ENCODE data around the gene RALGPS1. TPM values are rescaled to one million over a fixed set of nuclear protein-coding genes. Genes with fewer than 3 reads are reported as not detected.

Gene RALGPS1
- total RNA-seq, 5 donors from 2014 or later (not counting 1 experiment from before 2014, with no cell fraction given): 7.3 to 13.9 (median 9.4) TPM

- H3K4me3 ChIP-seq (ENCODE audit: control insufficient read depth in 1 of 2, extremely low read depth in 1 of 2, low read length in 1 of 2): no peak overlapping the region
- peaks cover 2 to 3% of the 10 kb centered on the region in 2 experiments for H3K27me3 ChIP-seq (replicated peaks in 1 of 2; ENCODE audit: control insufficient read depth in 2 of 2, extremely low read depth in 1 of 2, insufficient read depth in 2 of 2, low read length in 1 of 2)
- CTCF ChIA-PET: no interaction called here
- no peak overlapping the region for H3K27ac ChIP-seq (ENCODE audit: low read length)
- WGBS (ENCODE audit: insufficient coverage): 95% methylated on average over 3 of the region's 8 CpGs
- ATAC-seq (replicated peaks in 1 of 4): no peak
- H3K9me3 Mint-ChIP-seq: no peaks in the 10 kb centered on the region
- peaks cover 19% of the 10 kb centered on the region for H3K36me3 Mint-ChIP-seq
- H3K27me3 Mint-ChIP-seq: peaks cover 0 to 30% of the 10 kb centered on the region in 2 donors
- no peak overlapping the region for H3K4me3 Mint-ChIP-seq
- no peak overlapping the region for H3K27ac Mint-ChIP-seq
- H3K9me3 ChIP-seq: no peaks in the 10 kb centered on the region
- DNase-seq: no peak
- H3K4me1 Mint-ChIP-seq: peaks cover 8 to 17% (median 10%) of the 10 kb centered on the region in 3 donors
- POLR2A ChIA-PET: no interaction called here
- H3K36me3 ChIP-seq (ENCODE audit: control insufficient read depth in 2 of 2, extremely low read depth in 1 of 2, insufficient read depth in 1 of 2, low read length in 1 of 2): no peaks in the 10 kb centered on the region
- H3K4me1 ChIP-seq (ENCODE audit: control insufficient read depth in 1 of 2, extremely low read depth in 1 of 2, insufficient read depth in 2 of 2, low read length in 2 of 2): peaks cover 0 to under 1% of the 10 kb centered on the region in 2 experiments
Observed at GRCh38 chr9:126975327-126976220, 61.0 kb downstream of the RALGPS1 start.

DNA sequence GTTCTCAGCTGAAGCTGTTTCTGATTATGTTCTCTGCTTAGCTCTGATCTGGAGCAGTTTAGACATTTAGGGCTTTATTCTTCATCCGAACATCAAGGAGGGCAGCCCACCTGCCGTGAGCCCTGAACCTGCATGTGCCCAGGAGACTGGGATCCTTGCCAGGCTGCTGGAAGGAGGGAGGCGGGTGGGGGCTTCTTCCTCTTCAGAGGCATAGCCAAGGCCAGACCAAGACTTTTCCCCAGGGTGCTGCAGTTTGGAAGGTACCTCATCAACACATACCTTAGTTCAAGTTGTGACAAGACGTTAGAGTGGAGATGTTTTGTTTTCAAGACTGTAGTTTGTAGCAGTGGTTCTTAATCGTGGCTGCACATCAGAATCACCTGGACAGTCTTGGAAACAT lies 64.9 kb downstream of the RALGPS1 start:
- no CpG with 5 or more reads among the region's 5 CpGs for WGBS (ENCODE audit: insufficient coverage)
- H3K27ac ChIP-seq (ENCODE audit: low read length): no peak overlapping the region
- DNase-seq (no peak), ATAC-seq (replicated peaks in 1 of 4) (no peak)
- peaks cover 22% of the 10 kb centered on the region for H3K36me3 Mint-ChIP-seq
- peaks cover 0 to 8% (median 5%) of the 10 kb centered on the region in 3 donors for H3K9me3 Mint-ChIP-seq
- H3K36me3 ChIP-seq (ENCODE audit: control insufficient read depth in 2 of 2, extremely low read depth in 1 of 2, insufficient read depth in 1 of 2, low read length in 1 of 2): no peaks in the 10 kb centered on the region
- H3K4me1 Mint-ChIP-seq: peaks cover 23 to 34% (median 32%) of the 10 kb centered on the region in 3 donors
- no peak overlapping the region for H3K27ac Mint-ChIP-seq
- ChIA-PET POLR2A (interaction anchor here (0.5 to 0.6 kb wide), 2 partner anchors 1166 to 1942 kb away, joined by 3 read pairs; no protein-coding TSS in a partner anchor), CTCF (no interaction called here)
- peaks cover 0 to 9% of the 10 kb centered on the region in 2 experiments for H3K27me3 ChIP-seq (replicated peaks in 1 of 2; ENCODE audit: control insufficient read depth in 2 of 2, extremely low read depth in 1 of 2, insufficient read depth in 2 of 2, low read length in 1 of 2)
- H3K27me3 Mint-ChIP-seq: peaks cover 20 to 49% of the 10 kb centered on the region in 2 donors
- H3K4me3 ChIP-seq (ENCODE audit: control insufficient read depth in 1 of 2, extremely low read depth in 1 of 2, low read length in 1 of 2): no peak overlapping the region
- H3K4me1 ChIP-seq (ENCODE audit: control insufficient read depth in 1 of 2, extremely low read depth in 1 of 2, insufficient read depth in 2 of 2, low read length in 2 of 2): peaks cover 0 to 21% of the 10 kb centered on the region in 2 experiments
- H3K9me3 ChIP-seq: no peaks in the 10 kb centered on the region
- H3K4me3 Mint-ChIP-seq: no peak overlapping the region

- ATAC-seq (replicated peaks in 1 of 4): no peak
- POLR2A ChIA-PET: no interaction called here
- Histone ChIP-seq H3K4me1 (ENCODE audit: control insufficient read depth in 1 of 2, extremely low read depth in 1 of 2, insufficient read depth in 2 of 2, low read length in 2 of 2) (peaks cover 4 to 28% of the 10 kb centered on the region in 2 experiments), H3K36me3 (ENCODE audit: control insufficient read depth in 2 of 2, extremely low read depth in 1 of 2, insufficient read depth in 1 of 2, low read length in 1 of 2) (no peaks in the 10 kb centered on the region), H3K4me3 (ENCODE audit: control insufficient read depth in 1 of 2, extremely low read depth in 1 of 2, low read length in 1 of 2) (no peak overlapping the region), H3K27me3 (replicated peaks in 1 of 2; ENCODE audit: control insufficient read depth in 2 of 2, extremely low read depth in 1 of 2, insufficient read depth in 2 of 2, low read length in 1 of 2) (peaks cover 0 to 13% of the 10 kb centered on the region in 2 experiments), H3K9me3 (no peaks in the 10 kb centered on the region), H3K27ac (ENCODE audit: low read length) (no peak overlapping the region)
- Mint-ChIP-seq H3K9me3 (peaks cover 0 to 8% (median 5%) of the 10 kb centered on the region in 3 donors), H3K4me1 (peaks cover 31 to 42% (median 40%) of the 10 kb centered on the region in 3 donors), H3K36me3 (peaks cover 22% of the 10 kb centered on the region), H3K27me3 (peaks cover 22 to 49% of the 10 kb centered on the region in 2 donors), H3K4me3 (no peak overlapping the region), H3K27ac (no peak overlapping the region)
- no peak for DNase-seq
- CTCF ChIA-PET: interaction anchor here in 1 of 2 donors (0.6 kb wide), 1 partner anchor 16 kb away, joined by 5 read pairs; no protein-coding TSS in a partner anchor
Observed at GRCh38 chr9:126980231-126980630, 65.6 kb downstream of the RALGPS1 start.

DNA sequence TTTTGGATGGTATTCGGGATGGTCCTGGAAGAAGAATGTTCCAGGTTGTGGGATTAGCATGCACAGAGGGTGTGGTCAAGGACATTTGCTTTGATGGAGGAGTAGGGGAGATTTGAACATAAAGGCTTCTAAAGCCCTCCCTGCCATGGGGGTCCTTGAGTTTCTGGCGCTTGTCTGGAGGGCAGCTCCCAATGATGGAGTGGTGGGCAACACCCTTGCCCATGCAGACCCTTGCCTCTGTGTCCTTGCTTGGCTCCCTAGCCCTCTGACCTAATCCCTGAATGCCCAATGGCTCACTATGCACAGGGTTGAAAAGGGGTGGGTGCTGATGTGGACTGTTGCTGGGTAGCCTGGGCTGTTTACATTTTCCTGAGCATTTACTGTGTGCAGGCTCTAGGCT lies 66.6 kb downstream of the RALGPS1 start:
- peaks cover 38 to 50% (median 47%) of the 10 kb centered on the region in 3 donors for H3K4me1 Mint-ChIP-seq
- peaks cover 20% of the 10 kb centered on the region for H3K36me3 Mint-ChIP-seq
- peaks cover 12 to 36% of the 10 kb centered on the region in 2 experiments for H3K4me1 ChIP-seq (ENCODE audit: control insufficient read depth in 1 of 2, extremely low read depth in 1 of 2, insufficient read depth in 2 of 2, low read length in 2 of 2)
- no peak overlapping the region for H3K27ac Mint-ChIP-seq
- ChIA-PET POLR2A (interaction anchor here in 1 of 2 donors (0.6 kb wide), 1 partner anchor 101 kb away, joined by 4 read pairs; no protein-coding TSS in a partner anchor), CTCF (no interaction called here)
- H3K4me3 ChIP-seq (ENCODE audit: control insufficient read depth in 1 of 2, extremely low read depth in 1 of 2, low read length in 1 of 2): no peak overlapping the region
- no peak overlapping the region for H3K27ac ChIP-seq (ENCODE audit: low read length)
- H3K36me3 ChIP-seq (ENCODE audit: control insufficient read depth in 2 of 2, extremely low read depth in 1 of 2, insufficient read depth in 1 of 2, low read length in 1 of 2): no peaks in the 10 kb centered on the region
- no peaks in the 10 kb centered on the region for H3K9me3 ChIP-seq
- H3K27me3 Mint-ChIP-seq: peaks cover 24 to 46% of the 10 kb centered on the region in 2 donors
- DNase-seq: no peak
- no peak overlapping the region for H3K4me3 Mint-ChIP-seq
- 100% methylated on average over 2 of the region's 2 CpGs for WGBS (ENCODE audit: insufficient coverage)
- peaks cover 0 to 13% of the 10 kb centered on the region in 2 experiments for H3K27me3 ChIP-seq (replicated peaks in 1 of 2; ENCODE audit: control insufficient read depth in 2 of 2, extremely low read depth in 1 of 2, insufficient read depth in 2 of 2, low read length in 1 of 2)
- ATAC-seq (replicated peaks in 1 of 4): no peak
- peaks cover 0 to 8% (median 5%) of the 10 kb centered on the region in 3 donors for H3K9me3 Mint-ChIP-seq

- peak in 24 of 35 experiments; percentile 9 to 67 (median 26) for DNase-seq
- peaks cover 0 to 8% (median 5%) of the 10 kb centered on the region in 3 donors for H3K9me3 Mint-ChIP-seq
- ChIA-PET POLR2A (interaction anchor here in 1 of 2 donors (0.6 kb wide), 1 partner anchor 22 kb away, joined by 3 read pairs; no protein-coding TSS in a partner anchor), CTCF (no interaction called here)
- H3K4me3 Mint-ChIP-seq: no peak overlapping the region
- Histone ChIP-seq H3K27ac (ENCODE audit: low read length) (no peak overlapping the region), H3K9me3 (no peaks in the 10 kb centered on the region), H3K36me3 (ENCODE audit: control insufficient read depth in 2 of 2, extremely low read depth in 1 of 2, insufficient read depth in 1 of 2, low read length in 1 of 2) (no peaks in the 10 kb centered on the region), H3K4me3 (ENCODE audit: control insufficient read depth in 1 of 2, extremely low read depth in 1 of 2, low read length in 1 of 2) (no peak overlapping the region), H3K27me3 (replicated peaks in 1 of 2; ENCODE audit: control insufficient read depth in 2 of 2, extremely low read depth in 1 of 2, insufficient read depth in 2 of 2, low read length in 1 of 2) (peaks cover 0 to 13% of the 10 kb centered on the region in 2 experiments), H3K4me1 (ENCODE audit: control insufficient read depth in 1 of 2, extremely low read depth in 1 of 2, insufficient read depth in 2 of 2, low read length in 2 of 2) (peaks cover 24 to 48% of the 10 kb centered on the region in 2 experiments)
- peaks cover 25 to 37% of the 10 kb centered on the region in 2 donors for H3K27me3 Mint-ChIP-seq
- H3K27ac Mint-ChIP-seq: no peak overlapping the region
- peaks cover 50 to 59% (median 57%) of the 10 kb centered on the region in 3 donors for H3K4me1 Mint-ChIP-seq
- H3K36me3 Mint-ChIP-seq: peaks cover 13% of the 10 kb centered on the region
- WGBS (ENCODE audit: insufficient coverage): no CpG with 5 or more reads among the region's 5 CpGs
- no peak for ATAC-seq (replicated peaks in 1 of 4)
Observed at GRCh38 chr9:126982215-126983002, 67.8 kb downstream of the RALGPS1 start.

GRCh38 chr9:126983767-126984166 lies 69.2 kb downstream of the RALGPS1 start:
- POLR2A ChIA-PET: no interaction called here

More at GRCh38 chr9:126983767-126984166, 69.2 kb downstream of the RALGPS1 start:
- H3K9me3 Mint-ChIP-seq: peaks cover 0 to 8% (median 5%) of the 10 kb centered on the region in 3 donors
- Histone ChIP-seq H3K27me3 (replicated peaks in 1 of 2; ENCODE audit: control insufficient read depth in 2 of 2, extremely low read depth in 1 of 2, insufficient read depth in 2 of 2, low read length in 1 of 2) (peaks cover 2 to 21% of the 10 kb centered on the region in 2 experiments), H3K4me3 (ENCODE audit: control insufficient read depth in 1 of 2, extremely low read depth in 1 of 2, low read length in 1 of 2) (no peak overlapping the region), H3K4me1 (ENCODE audit: control insufficient read depth in 1 of 2, extremely low read depth in 1 of 2, insufficient read depth in 2 of 2, low read length in 2 of 2) (peaks cover 32 to 62% of the 10 kb centered on the region in 2 experiments), H3K27ac (ENCODE audit: low read length) (no peak overlapping the region), H3K9me3 (no peaks in the 10 kb centered on the region), H3K36me3 (ENCODE audit: control insufficient read depth in 2 of 2, extremely low read depth in 1 of 2, insufficient read depth in 1 of 2, low read length in 1 of 2) (no peaks in the 10 kb centered on the region)
- H3K27me3 Mint-ChIP-seq: peaks cover 36 to 38% of the 10 kb centered on the region in 2 donors
- peaks cover 6% of the 10 kb centered on the region for H3K36me3 Mint-ChIP-seq
- WGBS (ENCODE audit: insufficient coverage): 100% methylated on average over 1 of the region's 1 CpG
- no peak overlapping the region for H3K27ac Mint-ChIP-seq
- CTCF ChIA-PET: no interaction called here
- ATAC-seq (replicated peaks in 1 of 4): no peak
- DNase-seq: no peak
- H3K4me3 Mint-ChIP-seq: no peak overlapping the region
- peaks cover 64 to 73% (median 70%) of the 10 kb centered on the region in 3 donors for H3K4me1 Mint-ChIP-seq
